NCI-H2107 treated with DMSO at 0.1 percent for 48 hours (cell line): ENCODE measurements around the gene MYLK4.

ENCODE experiments used
- DNase-seq: peaks from one replicate; lab custom pipeline; 2025; ENCODE audit not compliant: unreplicated experiment; lab: John Stamatoyannopoulos, UW

Gene MYLK4

GRCh38 chr6:2708456-2708855, 42.3 kb downstream of the MYLK4 start:
- DNase-seq: no peak

DNA sequence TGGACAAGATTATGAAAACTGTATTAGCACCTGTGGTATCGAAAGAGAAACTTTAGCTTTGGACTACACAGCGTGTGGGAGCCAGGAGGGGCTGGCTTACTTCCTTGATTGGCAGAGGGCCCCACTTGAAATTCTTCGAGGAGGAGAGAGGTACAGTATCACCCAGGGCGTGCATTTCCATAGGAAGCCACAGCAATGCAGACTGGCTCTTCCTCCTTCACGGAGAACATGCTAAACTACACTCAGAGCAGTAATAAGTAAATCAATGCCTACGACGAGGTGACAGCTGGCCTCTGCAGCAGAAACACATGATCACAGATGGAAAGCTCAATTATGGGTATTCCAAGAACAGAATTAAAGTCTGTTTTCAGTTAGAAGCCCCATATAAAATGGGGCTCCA, 44.2 kb downstream of the MYLK4 start:
- no peak for DNase-seq

GRCh38 chr6:2705256-2705655, 45.5 kb downstream of the MYLK4 start:
- no peak for DNase-seq

DNA sequence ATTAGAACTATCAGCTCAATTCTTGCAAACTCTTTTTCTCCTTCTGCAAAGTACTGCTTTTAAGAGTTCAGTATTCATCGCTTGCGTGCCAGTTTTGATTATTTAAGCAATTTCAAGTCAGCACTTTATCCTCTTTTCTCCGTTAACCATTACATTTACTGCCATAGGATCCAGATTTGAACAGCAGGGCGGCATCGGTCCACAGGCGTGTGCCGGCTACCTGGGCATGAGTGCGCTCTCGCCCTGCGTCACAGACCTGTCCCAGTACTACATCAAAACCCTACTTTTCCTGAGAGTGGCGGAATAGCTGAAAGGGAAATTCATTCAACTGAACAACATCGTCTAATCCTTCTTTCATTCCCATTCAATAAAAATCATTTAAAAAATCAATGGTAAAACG, 53.4 kb downstream of the MYLK4 start:
- DNase-seq: no peak

GRCh38 chr6:2695454-2696095, 55.1 kb downstream of the MYLK4 start:
- peak; percentile 3 for DNase-seq

- DNase-seq: no peak
These were observed 57.5 kb downstream of the MYLK4 start for GRCh38 chr6:2693231-2693630.

DNA sequence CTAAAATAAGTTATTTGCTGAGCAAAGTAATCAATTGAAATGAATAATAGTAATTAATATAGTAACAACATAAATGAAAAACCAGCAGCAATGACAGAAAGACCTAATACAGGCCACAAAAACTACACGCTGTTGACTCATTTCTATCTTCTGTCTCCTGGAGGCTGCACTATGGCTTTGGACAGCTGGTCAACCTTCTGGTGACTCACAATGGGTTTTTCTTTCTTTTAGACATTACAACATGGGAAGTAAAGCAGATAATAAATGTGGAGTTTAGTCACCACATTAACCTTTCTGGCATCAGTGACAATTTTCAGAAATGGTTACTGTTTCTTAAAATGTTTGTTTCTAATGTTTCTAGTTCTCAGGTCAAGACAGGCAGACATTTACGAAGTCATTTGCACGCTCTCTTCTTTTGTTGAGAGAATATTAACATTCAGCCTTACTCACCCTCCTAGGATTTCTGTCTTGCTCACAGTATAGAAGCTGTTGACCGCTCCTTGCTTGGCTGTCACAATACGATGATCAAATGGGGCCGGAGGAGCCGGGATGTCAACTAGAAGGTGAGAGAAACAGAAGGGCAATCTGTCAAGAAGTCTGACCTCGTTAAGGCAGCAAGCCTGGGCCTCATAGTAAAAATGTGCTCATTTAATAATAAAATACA, 62.2 kb downstream of the MYLK4 start:
- DNase-seq: no peak

GRCh38 chr6:2687456-2687855, 63.3 kb downstream of the MYLK4 start:
- no peak for DNase-seq

DNA sequence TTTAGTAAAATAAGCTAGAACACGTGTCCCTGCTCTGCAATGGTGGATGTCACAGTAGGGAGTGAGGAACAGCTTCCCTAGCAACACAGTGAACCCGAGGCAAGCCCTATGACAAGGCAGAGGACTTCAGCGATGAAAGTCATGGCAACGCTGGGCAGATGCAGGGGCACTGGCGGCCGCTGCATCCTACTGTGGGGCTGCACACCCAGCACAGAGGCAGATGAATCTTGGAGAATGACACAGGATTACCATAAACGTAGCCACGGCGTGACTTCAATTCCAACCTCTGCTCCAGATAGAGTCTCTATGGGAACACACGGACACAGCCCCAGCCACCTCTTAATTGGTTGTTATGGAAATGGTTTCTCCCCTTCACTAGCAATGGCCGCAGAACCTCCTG, 64.2 kb downstream of the MYLK4 start:
- DNase-seq: no peak

DNA sequence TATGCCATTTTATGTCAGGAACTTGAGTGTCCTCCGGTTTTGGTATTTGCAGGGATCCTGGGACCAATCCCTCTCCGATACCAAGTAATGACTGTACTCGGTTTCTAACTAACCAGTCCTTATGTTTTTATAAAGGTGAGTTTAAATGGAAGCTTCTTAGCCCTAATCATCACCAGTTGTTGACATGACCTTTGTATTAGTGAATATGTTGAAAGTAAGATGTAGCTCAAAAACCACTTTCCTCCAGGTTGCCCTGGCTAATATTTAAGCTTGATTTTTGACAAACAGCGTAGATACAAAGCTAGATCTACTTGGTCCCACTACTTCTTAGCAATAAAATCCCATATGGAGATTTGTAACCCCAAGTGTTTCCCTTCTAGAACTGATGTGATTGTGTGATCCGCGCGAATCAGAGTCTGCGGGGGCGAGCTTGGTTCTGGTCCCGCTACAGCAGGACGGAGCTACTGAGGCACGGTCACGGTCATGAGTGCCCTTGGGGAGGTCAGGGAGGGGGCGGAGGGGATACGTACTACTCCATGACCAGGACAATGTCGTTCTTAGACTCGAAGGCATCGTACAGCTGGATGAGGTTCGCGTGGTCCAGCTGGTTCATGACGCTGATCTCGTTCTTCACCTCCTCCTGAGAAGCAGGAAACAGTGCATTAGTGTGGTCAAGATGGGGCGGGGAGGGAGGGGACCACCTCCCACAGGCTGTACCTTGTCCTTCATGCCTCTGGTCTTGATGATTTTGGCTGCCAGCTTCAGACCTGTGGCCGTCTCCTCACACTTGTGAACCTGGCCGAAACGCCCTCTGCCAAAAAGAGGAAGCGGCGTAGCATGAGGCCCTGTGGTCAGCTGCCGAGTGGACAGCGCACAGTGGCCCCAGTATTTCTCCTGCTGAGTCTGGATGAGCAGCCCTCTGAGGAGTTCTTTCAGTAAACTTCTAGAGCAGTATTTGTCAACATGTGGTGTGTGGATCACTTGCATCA, 65.7 kb downstream of the MYLK4 start:
- DNase-seq: no peak

DNA sequence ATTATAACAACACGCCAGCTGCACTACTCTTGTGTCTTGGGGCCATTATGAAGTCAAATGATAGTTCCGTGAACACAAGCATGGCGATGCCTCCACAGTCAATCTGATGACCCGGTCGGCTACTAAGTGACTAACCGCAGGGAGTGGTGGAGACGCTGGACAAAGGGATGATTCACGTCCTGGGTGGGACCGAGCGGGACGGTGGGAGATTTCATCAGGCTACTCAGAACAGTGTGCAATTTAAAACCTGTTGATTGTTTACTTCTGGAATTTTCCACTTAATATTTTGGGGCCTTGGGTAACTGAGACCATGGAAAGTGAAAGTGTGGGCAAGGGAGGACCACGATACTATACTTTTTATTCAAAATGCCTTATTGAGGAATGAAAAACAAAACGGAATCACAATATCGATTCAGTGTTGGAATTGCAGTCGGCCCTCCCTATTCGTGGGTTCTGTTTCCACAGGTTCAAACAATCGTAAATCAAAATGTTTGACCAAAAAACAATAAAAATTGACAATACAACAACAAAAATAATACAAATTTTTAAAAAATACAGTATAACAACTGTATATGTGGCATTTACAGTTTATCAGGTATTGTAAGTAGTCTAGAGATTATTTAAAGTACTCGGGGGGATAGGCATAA, 66.5 kb downstream of the MYLK4 start:
- no peak for DNase-seq

DNA sequence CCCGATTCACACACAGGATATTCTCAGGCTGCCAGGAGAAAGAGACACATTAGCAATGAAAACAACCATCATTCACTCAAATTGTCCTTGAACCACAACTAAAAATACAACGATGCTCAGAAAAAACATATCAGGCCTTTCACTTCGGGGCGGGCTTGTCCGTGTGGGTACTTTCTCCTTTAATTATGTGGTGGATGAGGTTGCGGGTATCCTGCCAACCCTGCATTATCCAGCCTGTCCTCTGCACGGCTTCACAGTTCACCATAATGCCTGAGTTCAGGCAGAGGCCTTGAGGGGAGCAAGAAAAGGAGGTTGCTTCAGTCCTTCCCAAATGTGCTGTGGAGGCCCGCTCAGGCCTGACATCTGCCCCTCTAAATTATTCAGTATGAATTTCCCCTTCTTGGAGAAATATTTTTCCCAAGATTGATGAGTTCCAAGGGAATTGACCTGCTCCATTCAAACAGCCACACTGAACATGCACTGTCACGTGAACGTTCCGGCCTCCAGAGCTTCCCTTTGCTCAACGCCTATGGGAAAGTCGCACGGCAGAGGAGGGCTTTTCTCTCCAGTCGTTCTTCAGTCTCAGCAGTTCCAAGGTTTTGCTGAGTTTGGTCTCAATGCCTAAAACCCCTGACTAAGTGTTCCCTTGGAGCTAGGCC, 70.3 kb downstream of the MYLK4 start:
- no peak for DNase-seq

- DNase-seq: no peak
These were observed 73.6 kb downstream of the MYLK4 start for GRCh38 chr6:2677080-2677593.

DNA sequence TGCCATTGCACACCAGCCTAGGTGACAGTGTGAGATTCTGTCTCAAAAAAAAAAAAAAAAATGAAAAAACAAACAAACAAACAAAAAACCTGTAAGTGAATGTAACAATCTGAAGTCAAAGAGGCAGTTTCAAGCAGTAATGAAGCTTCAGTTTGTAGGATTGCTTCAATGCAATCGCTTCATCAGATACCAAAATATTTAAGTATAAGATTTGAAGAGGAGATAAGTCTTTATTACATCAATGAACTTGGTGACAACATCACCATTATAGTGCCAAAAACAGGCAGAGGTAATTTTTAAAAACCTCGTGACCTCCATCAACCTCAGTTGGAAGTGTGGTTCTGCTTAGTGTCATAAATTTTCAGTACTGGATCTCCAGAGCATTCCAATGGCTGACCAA, 74.7 kb downstream of the MYLK4 start:
- DNase-seq: no peak

- no peak for DNase-seq
These were observed 75.9 kb downstream of the MYLK4 start for GRCh38 chr6:2674857-2675256.

DNA sequence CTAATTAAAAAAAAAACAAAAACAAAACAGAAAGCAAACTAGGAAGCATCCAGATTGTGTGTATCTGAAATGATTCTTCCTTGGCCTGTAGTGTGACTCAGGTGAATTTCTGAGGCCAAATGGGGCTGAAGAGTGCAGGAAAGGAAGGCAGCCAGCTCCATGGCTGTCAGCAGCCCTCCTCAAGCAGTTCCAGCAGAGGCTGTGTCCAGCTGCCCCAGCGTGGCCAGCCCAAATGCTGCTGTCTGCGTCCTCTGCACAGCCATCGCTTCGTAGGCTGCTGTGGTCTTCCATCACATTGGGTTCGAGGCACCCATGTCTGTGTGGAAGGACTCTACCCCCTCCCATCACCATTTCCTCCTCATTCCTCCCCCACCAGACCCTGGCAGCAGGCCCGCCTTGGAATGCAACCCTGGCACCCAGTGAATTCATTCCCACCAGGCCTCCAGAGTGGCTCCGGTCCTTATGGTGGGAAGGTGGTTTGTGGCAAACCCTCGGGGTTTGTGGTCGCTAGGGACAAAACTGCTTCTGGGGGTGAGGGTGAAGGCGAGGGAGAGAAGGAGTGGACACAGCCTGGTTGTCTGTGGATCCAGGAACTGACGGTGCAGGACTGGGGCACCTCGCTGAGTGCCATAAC, 81.5 kb downstream of the MYLK4 start:
- no peak for DNase-seq

- DNase-seq: no peak
These were observed 83.1 kb downstream of the MYLK4 start for GRCh38 chr6:2667617-2668016.

DNA sequence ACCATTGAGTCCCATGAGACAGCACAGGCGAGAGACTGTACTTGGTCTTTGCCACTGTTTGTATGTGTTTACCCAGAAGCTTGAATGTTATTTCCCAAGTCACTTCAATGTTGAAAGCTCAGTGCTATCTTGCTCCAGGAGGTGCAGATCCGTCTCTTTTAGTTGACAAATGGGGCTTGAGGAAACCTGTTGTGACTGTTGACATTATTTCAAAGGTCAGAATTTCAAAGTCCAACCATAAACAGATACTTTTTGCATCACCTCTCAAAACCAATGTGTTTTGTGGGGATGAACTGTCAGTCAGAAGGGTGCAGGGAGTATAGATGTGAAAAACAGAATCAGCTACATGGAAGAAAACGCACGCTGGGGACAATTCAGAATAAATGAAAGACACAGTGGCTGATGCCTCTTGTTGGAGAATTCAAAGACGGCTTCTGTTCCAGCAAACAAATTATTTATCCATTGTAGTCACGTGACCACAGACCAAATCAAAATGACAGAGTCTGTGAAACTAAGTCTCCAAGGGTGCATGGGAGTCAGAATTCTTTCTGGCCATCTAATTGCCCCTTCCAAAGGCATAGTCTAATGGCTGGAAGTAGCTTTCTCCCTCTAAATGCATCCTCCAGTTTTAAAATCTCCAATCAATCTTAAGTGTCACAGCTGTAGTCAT, 83.7 kb downstream of the MYLK4 start:
- no peak for DNase-seq
